ENCODE data around the gene PLCG2. TPM values are rescaled to one million over a fixed set of nuclear protein-coding genes. Genes with fewer than 3 reads are reported as not detected.
"Not testable (repeated sequence)": the region's sequence is repeated elsewhere in the genome, so short reads cannot be mapped to it uniquely, and the experiment has no call there.

The PLCG2 gene
- total and polyA plus RNA-seq, 2 of the 8 experiments (the other 6 are each of a cell fraction or from before 2014, with no cell fraction given) = 6.1 to 6.9 TPM

- TF ChIP-seq TAF7 (optimal IDR thresholded peaks at IDR 0.05; ENCODE audit: borderline replicate concordance, low read depth, low read length) (no peak), CTBP2 (IDR thresholded peaks at IDR 0.05; ENCODE audit: borderline replicate concordance, insufficient read depth, insufficient read length, low read length) (no peak)
Observed at GRCh38 chr16:81975637-81976036, 196.5 kb downstream of the PLCG2 start (continued).

- not testable (repeated sequence) for H4K20me1 ChIP-seq (replicated peaks in 1 of 2; ENCODE audit: control insufficient read depth in 1 of 2, insufficient read depth in 2 of 2, low read length in 2 of 2); H4K91ac ChIP-seq (replicated peaks; ENCODE audit: insufficient read length, low read length); H2BK5ac ChIP-seq (ENCODE audit: low read depth, low read length); H2AK5ac ChIP-seq (ENCODE audit: low read depth, low read length); H2BK120ac ChIP-seq (replicated peaks; ENCODE audit: low read depth, low read length); H2BK12ac ChIP-seq (ENCODE audit: low read depth, low read length); H3K4me2 ChIP-seq (ENCODE audit: insufficient read depth in 1 of 2, low read depth in 2 of 2, low read length in 2 of 2); H2AFZ ChIP-seq (ENCODE audit: low read length); H3K4me1 ChIP-seq (replicated peaks in 1 of 4; ENCODE audit: control insufficient read depth in 3 of 4, insufficient read depth in 4 of 4, low read length in 3 of 4); H3K79me2 ChIP-seq (ENCODE audit: control insufficient read depth in 1 of 2, insufficient read depth in 2 of 2, low read length in 2 of 2); H2BK15ac ChIP-seq (ENCODE audit: low read length); H3K4me3 ChIP-seq (ENCODE audit: extremely low read depth in 1 of 4, insufficient read depth in 2 of 4, low read depth in 3 of 4, low read length in 4 of 4); H4K5ac ChIP-seq (ENCODE audit: insufficient read length, low read depth, low read length); H3K27ac ChIP-seq (ENCODE audit: low read depth, low read length); H3K56ac ChIP-seq (replicated peaks; ENCODE audit: insufficient read length, low read depth, low read length); H3K14ac ChIP-seq (ENCODE audit: insufficient read length); H3K23ac ChIP-seq (ENCODE audit: insufficient read length); H3K18ac ChIP-seq (ENCODE audit: extremely low read depth, low read length); H3K4ac ChIP-seq (replicated peaks; ENCODE audit: insufficient read length, low read depth, low read length); H3K23me2 ChIP-seq (ENCODE audit: low read depth, low read length); H3K79me1 ChIP-seq (ENCODE audit: low read depth, low read length); H3K27me3 ChIP-seq (replicated peaks in 1 of 4; ENCODE audit: control insufficient read depth in 3 of 4, extremely low read depth in 1 of 4, insufficient read depth in 3 of 4, low read length in 3 of 4); H3K9ac ChIP-seq (replicated peaks in 1 of 4; ENCODE audit: extremely low read depth in 1 of 4, low read depth in 3 of 4, low read length in 3 of 4); H3K36me3 ChIP-seq (ENCODE audit: control insufficient read depth in 2 of 4, insufficient read depth in 4 of 4, low read length in 3 of 4); H2BK20ac ChIP-seq (ENCODE audit: low read length); H4K8ac ChIP-seq (ENCODE audit: extremely low read depth, insufficient read depth, low read length); H3K9me3 ChIP-seq (ENCODE audit: insufficient read depth in 2 of 2, low read depth in 1 of 2, low read length in 1 of 2); FAIRE-seq
- WGBS, 2 experiments (ENCODE audit: extremely low coverage in 1 of 2, insufficient coverage in 1 of 2, insufficient read length in 1 of 2, insufficient replicate concordance in 2 of 2, low coverage in 1 of 2, low lambda C conversion rate in 2 of 2, missing lambda C conversion rate in 1 of 2) = 73% methylated on average over 26 of the region's 26 CpGs; no CpG with 5 or more reads in 1 of the 2 experiments
- DNase-seq (ENCODE audit: low read depth in 1 of 2, low spot score in 2 of 2) = peak in 1 of 2 experiments; percentile 79
- ChIA-PET CTCF (ENCODE audit: partially characterized antibody) (interaction anchor here (0.8 to 4.0 kb wide), 3 partner anchors 17 to 19 kb away, joined by 3 to 15 read pairs (median 4); no protein-coding TSS in a partner anchor), POLR2A (ENCODE audit: partially characterized antibody) (interaction anchor here (0.6 to 1.0 kb wide), 2 partner anchors 44 to 950 kb away, joined by 3 read pairs; no protein-coding TSS in a partner anchor)
Observed at GRCh38 chr16:81977335-81977942, 198.3 kb downstream of the PLCG2 start.
